Cardiac fibroblast (primary cell): ENCODE data around the gene KRTCAP2.
A peak's percentile ranks its signal among the peaks of the same experiment; 100 is the strongest.

Experiments
- DNase-seq, 2 donors: peaks; one replicate each; pipeline versions ENCODE4 v3.0.0 to v3.0.0-alpha.2; 2010; ENCODE audit warnings: low read depth in 2 of 2
- H3K4me3 ChIP-seq, 2 donors: replicated peaks in 1 of 2; 1 replicate in 1 of 2; 2 replicates in 1 of 2; pipeline ENCODE4 v1.5.1; 2011; ENCODE audit warnings: low read depth in 2 of 2, low read length in 2 of 2, mild to moderate bottlenecking in 2 of 2, moderate library complexity in 1 of 2
- CTCF ChIP-seq: IDR thresholded peaks from one replicate; pipeline ENCODE4 v1.5.1; 2011; ENCODE audit warnings: low read depth, mild to moderate bottlenecking, low read length, inconsistent platforms

The KRTCAP2 gene

GRCh38 chr1:155126556-155127104 is 46.5 kb downstream of the KRTCAP2 start:
- DNase-seq = peak in 1 of 2 donors; percentile 26

DNA sequence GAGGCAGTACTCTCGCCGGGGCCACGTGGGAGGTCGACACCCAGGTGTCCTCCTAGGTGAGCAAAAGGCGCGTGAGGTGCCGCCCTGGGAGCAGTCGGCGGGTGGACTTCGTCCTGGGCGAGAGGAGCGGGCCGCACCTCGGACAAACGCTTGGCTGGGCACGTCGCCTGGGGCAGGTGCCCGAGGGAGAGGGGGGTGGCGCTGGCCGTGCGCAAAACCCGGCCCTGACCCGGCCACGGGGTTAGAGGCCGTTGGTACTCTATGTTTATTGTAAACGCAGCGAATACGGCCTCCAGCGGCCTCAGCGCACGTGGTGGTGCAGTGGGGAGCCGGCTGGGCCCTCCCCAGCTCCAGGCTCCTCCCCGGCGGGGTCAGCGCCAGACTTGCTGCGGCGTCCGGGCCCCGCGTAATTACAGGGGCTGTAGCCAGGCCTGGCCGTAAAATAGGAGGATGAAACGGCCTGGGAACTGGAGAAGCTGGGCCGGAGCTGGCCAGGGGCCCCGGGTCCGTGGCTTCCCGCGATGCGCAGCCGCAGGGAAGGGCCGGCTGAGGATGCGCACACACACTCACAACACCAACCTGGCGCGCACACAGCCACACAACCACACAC is 47.1 kb downstream of the KRTCAP2 start:
- DNase-seq = peak; percentile 13 to 57
- TF ChIP-seq CTCF = no peak
- H3K4me3 ChIP-seq = peak overlapping the region; percentile 23 to 55

More at GRCh38 chr1:155126556-155127104, 46.5 kb downstream of the KRTCAP2 start:
- no peak for TF ChIP-seq CTCF
- H3K4me3 ChIP-seq = peak overlapping the region; percentile 23 to 55

DNA sequence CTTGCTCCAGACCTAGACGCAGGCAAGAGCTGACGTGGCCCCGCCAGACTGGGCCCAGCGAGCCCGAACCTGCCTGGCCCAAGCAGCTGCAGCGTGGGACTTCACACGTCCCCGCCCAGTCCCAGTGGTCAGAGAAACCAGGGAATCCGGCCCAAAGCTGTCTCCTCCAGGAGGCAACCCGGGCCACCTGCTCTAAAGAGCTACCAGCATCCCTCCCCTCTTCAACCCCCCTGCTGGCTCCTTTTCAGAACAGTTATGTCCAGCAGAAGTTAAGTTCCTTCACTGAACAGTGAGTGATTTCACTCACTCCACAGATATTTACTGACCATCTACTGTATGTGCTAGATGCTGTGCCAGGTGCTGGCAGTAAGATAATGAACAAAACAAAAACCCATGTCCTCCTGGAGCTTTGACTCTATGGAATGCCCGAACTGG is 47.6 kb downstream of the KRTCAP2 start:
- TF ChIP-seq CTCF = no peak
- DNase-seq = no peak

GRCh38 chr1:155124503-155125463 is 48.3 kb downstream of the KRTCAP2 start:
- no peak for TF ChIP-seq CTCF
- no peak overlapping the region for H3K4me3 ChIP-seq
- peak; percentile 35 to 45 for DNase-seq

More for the DNA sequence above, 47.6 kb downstream of the KRTCAP2 start:
- H3K4me3 ChIP-seq = no peak overlapping the region

DNA sequence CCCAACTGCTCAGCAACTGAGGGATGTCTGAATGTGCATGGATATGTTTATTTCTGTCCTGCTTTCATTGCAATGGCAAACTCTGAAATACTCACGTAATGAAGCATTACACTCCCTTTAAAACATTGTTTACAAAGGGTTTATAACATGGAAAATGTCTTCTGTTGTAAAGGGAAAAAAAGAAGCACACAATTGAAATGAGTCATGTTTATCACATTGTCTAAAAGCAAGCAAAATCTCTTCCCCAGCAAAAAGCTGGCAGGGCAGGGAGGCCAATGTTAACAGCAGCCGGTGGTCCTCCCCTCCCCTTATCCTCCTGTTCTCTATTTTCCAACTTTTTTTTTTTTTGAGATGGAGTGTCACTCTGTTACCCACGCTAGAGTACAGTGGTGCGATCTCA is 49.3 kb downstream of the KRTCAP2 start:
- H3K4me3 ChIP-seq = no peak overlapping the region
- no peak for TF ChIP-seq CTCF
- DNase-seq = peak in 1 of 2 donors; percentile 40

- no peak overlapping the region for H3K4me3 ChIP-seq
- DNase-seq = no peak
- TF ChIP-seq CTCF = no peak
Observed at GRCh38 chr1:155122308-155122707, 50.8 kb downstream of the KRTCAP2 start.
